Endothelial cell (in vitro differentiated cells): ENCODE measurements around the gene TRIM66. TPM values are rescaled to one million over a fixed set of nuclear protein-coding genes. Genes with fewer than 3 reads are reported as not detected.
A peak's percentile ranks its signal among the peaks of the same experiment; 100 is the strongest.

Source experiments
- DNase-seq: peaks from one replicate; pipeline ENCODE4 v3.0.0; 2021; ENCODE audit warnings: low spot score
- H3K27ac Mint-ChIP-seq: one replicate; pipeline ENCODE4 v1.8.0; 2021; ENCODE audit warnings: mixed read lengths, inconsistent platforms; ENCODE audit not compliant: unreplicated experiment
- H3K27me3 Mint-ChIP-seq: one replicate; pipeline ENCODE4 v1.8.0; 2021; ENCODE audit warnings: mild to moderate bottlenecking, moderate library complexity, mixed read lengths, inconsistent platforms; ENCODE audit not compliant: unreplicated experiment
- H3K36me3 Mint-ChIP-seq: one replicate; pipeline ENCODE4 v1.8.0; 2021; ENCODE audit warnings: mild to moderate bottlenecking, low read depth, mixed read lengths, inconsistent platforms; ENCODE audit not compliant: unreplicated experiment
- H3K4me1 Mint-ChIP-seq: one replicate; pipeline ENCODE4 v1.8.0; 2021; ENCODE audit warnings: mild to moderate bottlenecking, mixed read lengths, inconsistent platforms; ENCODE audit not compliant: unreplicated experiment
- H3K4me3 Mint-ChIP-seq: one replicate; pipeline ENCODE4 v1.8.0; 2021; ENCODE audit warnings: mild to moderate bottlenecking, mixed read lengths, inconsistent platforms; ENCODE audit not compliant: unreplicated experiment
- H3K9me3 Mint-ChIP-seq: one replicate; pipeline ENCODE4 v1.8.0; 2021; ENCODE audit warnings: mixed read lengths, inconsistent platforms; ENCODE audit not compliant: unreplicated experiment
- CTCF ChIP-seq: fragments of 200-600 bp; sonication (generic); IDR thresholded peaks from one replicate; pipeline ENCODE4 v1.5.0; 2021; ENCODE audit warnings: antibody characterized with exemption; ENCODE audit not compliant: unreplicated experiment
- total RNA-seq: library from RNA; stranded (reverse); fragmentation: NEBNext Ultra II Directional; extraction: Animal tissue kit (Norgen Biotek cat#: 25700); gene quantifications from one replicate; pipeline ENCODE4 v1.2.1, GENCODE V29; 2021; ENCODE audit not compliant: unreplicated experiment

The TRIM66 gene
- total RNA-seq, 1 donor from 2014 or later = 11.4 TPM

- no peak overlapping the region for H3K27ac Mint-ChIP-seq
- H3K4me1 Mint-ChIP-seq = peaks cover 32% of the 10 kb centered on the region
Observed at GRCh38 chr11:8729067-8729466, 46.6 kb upstream of the TRIM66 start.

GRCh38 chr11:8728563-8728962 is 46.1 kb upstream of the TRIM66 start:
- Mint-ChIP-seq H3K9me3 (no peaks in the 10 kb centered on the region), H3K27me3 (peaks cover 11% of the 10 kb centered on the region), H3K36me3 (peaks cover 27% of the 10 kb centered on the region), H3K4me1 (peaks cover 31% of the 10 kb centered on the region), H3K4me3 (no peak overlapping the region), H3K27ac (no peak overlapping the region)
- no peak for TF ChIP-seq CTCF
- DNase-seq = no peak

More at GRCh38 chr11:8729067-8729466, 46.6 kb upstream of the TRIM66 start:
- no peak for TF ChIP-seq CTCF
- DNase-seq = no peak
- H3K9me3 Mint-ChIP-seq = no peaks in the 10 kb centered on the region
- no peak overlapping the region for H3K4me3 Mint-ChIP-seq
- H3K27me3 Mint-ChIP-seq = peaks cover 11% of the 10 kb centered on the region
- H3K36me3 Mint-ChIP-seq = peaks cover 27% of the 10 kb centered on the region

DNA sequence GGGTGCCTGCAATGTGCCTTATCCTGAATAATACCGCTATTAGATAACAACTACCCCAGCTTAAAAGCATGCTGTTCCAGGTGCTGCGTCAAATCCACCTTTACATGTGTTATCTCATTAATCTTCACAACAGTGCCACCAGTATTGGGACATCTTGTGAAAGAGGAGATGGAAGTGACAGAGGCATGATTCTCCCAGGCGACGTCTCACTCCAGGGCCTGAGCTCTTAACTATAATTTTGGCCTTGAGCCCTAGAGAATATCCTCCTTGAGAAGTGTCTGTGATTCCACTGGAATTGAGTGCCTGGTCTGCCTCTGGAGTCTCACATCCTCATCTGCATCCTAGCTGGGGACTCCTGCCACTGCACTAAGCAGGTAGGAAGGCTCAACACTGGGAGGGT is 43.9 kb upstream of the TRIM66 start:
- Mint-ChIP-seq H3K36me3 (peaks cover 24% of the 10 kb centered on the region), H3K4me1 (peaks cover 39% of the 10 kb centered on the region), H3K4me3 (no peak overlapping the region), H3K27me3 (peaks cover 11% of the 10 kb centered on the region), H3K9me3 (no peaks in the 10 kb centered on the region), H3K27ac (no peak overlapping the region)
- DNase-seq = no peak
- no peak for TF ChIP-seq CTCF

GRCh38 chr11:8724682-8725081 is 42.2 kb upstream of the TRIM66 start:
- H3K4me3 Mint-ChIP-seq = no peak overlapping the region
- H3K27me3 Mint-ChIP-seq = peaks cover 10% of the 10 kb centered on the region
- DNase-seq = no peak
- H3K36me3 Mint-ChIP-seq = peaks cover 15% of the 10 kb centered on the region
- TF ChIP-seq CTCF = no peak
- no peaks in the 10 kb centered on the region for H3K9me3 Mint-ChIP-seq
- H3K27ac Mint-ChIP-seq = peak overlapping the region; percentile 74
- peaks cover 50% of the 10 kb centered on the region for H3K4me1 Mint-ChIP-seq

- no peak for TF ChIP-seq CTCF
- peak overlapping the region; percentile 48 for H3K27ac Mint-ChIP-seq
- H3K4me1 Mint-ChIP-seq = peaks cover 60% of the 10 kb centered on the region
- no peaks in the 10 kb centered on the region for H3K9me3 Mint-ChIP-seq
- no peak for DNase-seq
- peaks cover 11% of the 10 kb centered on the region for H3K36me3 Mint-ChIP-seq
- H3K4me3 Mint-ChIP-seq = no peak overlapping the region
- peaks cover 7% of the 10 kb centered on the region for H3K27me3 Mint-ChIP-seq
Observed at GRCh38 chr11:8723711-8724110, 41.2 kb upstream of the TRIM66 start.
